AG04449 (cell line): ENCODE data around the gene WWC2.

Experiments used
- CTCF ChIA-PET: fragments of 350-600 bp; formaldehyde crosslinking; extraction: SDS; loops from one replicate; lab custom pipeline; 2021; ENCODE audit warnings: antibody characterized with exemption; lab: Yijun Ruan, JAX
- POLR2A ChIA-PET: fragments of 400-600, 350-600 bp; formaldehyde crosslinking; extraction: SDS; loops from one replicate; lab custom pipeline; 2020; ENCODE audit warnings: antibody characterized with exemption, inconsistent platforms; lab: Yijun Ruan, JAX
- DNase-seq: peaks from one replicate; pipeline ENCODE4 v3.0.0-alpha.2; 2010; ENCODE audit warnings: low read depth, low spot score
- H3K4me3 ChIP-seq: 2 replicates; pipeline ENCODE4 v1.5.1; 2011; ENCODE audit warnings: low read depth, mild to moderate bottlenecking, control low read depth, low read length
- TF ChIP-seq, protein P1 (sequence below): IDR thresholded peaks from one replicate; pipeline ENCODE4 v1.5.1; 2011; ENCODE audit warnings: mild to moderate bottlenecking, moderate library complexity, low read length, control low read depth, inconsistent platforms; ENCODE audit not compliant: insufficient read depth; ENCODE audit errors: missing control alignments

Gene WWC2

DNA sequence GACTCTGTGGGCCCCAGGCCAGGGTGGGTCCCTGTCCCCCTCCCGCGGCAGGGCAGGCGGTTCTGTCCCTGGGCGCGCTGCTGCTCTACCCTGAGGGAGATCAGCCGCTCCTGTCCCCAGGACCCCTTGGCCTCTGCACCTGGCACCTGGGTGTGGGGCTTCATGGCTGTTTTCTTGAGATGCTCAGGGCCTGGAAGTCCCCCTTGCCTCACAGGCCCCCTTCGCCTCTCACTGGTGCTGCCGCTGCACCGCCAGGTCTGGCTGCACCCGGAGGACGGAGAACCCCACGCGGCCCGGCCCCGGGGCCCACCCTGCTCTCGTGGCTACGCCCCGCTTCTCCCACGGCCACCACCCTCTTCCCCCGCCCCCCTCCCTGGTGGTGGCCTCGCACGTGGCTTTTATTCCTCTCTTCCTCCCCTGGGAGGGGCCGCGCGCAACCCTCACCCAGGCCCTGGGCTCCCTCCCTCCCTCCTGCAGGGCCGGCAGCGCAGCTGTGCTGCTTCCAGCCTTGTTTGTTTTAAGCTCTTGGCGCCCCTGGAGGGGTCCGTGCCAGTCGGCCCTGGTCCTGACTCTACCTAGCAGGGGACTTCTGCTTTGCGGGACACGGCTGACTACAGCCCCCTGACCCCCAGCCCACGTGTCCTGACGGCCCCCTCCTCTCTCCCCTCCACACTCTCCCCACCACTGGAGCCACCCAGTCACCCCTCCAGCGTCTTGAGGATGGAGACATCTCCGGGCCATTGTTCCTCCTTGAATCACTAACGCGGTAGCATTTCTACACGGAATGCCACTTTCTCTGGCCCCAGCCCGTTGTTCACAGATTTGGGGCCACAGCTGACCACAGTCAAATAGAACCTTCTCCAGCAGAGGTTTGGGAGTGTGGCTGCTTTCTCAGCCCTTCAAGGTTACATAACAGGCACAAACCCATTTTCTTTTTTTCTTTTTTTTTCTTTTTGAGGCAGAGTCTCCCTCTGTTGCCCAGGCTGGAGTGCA is 243.8 kb downstream of the WWC2 start:
- DNase-seq: no peak
- POLR2A ChIA-PET: no interaction called here
- CTCF ChIA-PET: no interaction called here
- TF ChIP-seq, protein P1, sequence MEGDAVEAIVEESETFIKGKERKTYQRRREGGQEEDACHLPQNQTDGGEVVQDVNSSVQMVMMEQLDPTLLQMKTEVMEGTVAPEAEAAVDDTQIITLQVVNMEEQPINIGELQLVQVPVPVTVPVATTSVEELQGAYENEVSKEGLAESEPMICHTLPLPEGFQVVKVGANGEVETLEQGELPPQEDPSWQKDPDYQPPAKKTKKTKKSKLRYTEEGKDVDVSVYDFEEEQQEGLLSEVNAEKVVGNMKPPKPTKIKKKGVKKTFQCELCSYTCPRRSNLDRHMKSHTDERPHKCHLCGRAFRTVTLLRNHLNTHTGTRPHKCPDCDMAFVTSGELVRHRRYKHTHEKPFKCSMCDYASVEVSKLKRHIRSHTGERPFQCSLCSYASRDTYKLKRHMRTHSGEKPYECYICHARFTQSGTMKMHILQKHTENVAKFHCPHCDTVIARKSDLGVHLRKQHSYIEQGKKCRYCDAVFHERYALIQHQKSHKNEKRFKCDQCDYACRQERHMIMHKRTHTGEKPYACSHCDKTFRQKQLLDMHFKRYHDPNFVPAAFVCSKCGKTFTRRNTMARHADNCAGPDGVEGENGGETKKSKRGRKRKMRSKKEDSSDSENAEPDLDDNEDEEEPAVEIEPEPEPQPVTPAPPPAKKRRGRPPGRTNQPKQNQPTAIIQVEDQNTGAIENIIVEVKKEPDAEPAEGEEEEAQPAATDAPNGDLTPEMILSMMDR: no peak
- no peak overlapping the region for H3K4me3 ChIP-seq

DNA sequence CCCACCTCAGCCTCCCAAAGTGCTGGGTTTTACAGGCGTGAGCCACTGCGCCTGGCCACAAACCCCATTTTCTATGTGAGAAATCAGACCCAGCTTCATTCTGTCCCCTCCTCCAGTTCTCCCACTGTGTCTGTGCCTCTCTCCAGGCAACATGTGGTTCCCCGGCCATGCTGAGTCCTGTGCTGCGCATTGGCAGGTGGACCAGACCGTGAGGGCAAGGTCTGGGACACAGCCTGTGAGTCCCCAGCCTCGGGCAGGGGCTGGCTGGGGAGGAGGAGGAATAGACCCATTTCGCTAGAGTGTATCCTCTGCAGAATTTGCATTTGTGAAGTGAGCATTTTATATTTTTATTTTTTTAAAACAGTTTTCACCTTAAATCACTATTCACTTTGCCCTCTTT is 244.7 kb downstream of the WWC2 start:
- POLR2A ChIA-PET: no interaction called here
- no peak overlapping the region for H3K4me3 ChIP-seq
- TF ChIP-seq, protein P1: no peak
- CTCF ChIA-PET: no interaction called here
- DNase-seq: no peak

DNA sequence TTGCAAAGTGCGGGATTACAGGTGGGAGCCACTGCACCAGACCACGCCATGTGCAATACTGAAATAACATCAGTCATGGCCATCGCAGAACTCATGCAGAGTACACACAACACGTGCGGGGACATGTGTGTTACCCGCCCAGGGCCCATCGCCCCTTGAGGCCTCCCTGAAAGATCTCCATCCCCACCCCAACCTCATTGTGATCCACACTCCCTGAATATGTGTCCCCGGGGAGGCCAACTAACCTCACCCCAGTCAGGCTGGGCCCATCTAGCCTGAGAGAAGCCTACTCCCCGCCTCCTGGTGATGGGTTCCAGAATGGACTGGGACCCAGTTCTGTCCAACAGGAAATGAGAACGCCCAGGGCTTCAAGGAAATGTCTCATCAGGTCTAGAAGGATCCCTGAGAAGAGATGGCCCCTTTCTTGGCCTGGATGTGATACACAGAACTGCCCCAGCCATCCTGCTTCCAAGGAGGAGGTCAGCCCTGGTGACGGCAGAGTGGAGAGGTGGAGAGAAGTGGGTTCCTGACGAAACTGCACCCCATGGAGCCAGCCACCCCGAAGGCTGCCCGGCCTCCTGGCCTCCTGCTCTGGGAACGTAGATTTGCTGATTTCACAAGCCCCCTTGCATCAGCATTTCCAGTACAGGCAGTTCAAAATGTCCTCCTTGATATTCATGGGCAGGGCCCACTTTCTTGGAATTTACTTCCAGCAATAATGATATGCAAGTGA is 245.6 kb downstream of the WWC2 start:
- POLR2A ChIA-PET: no interaction called here
- DNase-seq: no peak
- CTCF ChIA-PET: no interaction called here
- TF ChIP-seq, protein P1: no peak
- H3K4me3 ChIP-seq: no peak overlapping the region

DNA sequence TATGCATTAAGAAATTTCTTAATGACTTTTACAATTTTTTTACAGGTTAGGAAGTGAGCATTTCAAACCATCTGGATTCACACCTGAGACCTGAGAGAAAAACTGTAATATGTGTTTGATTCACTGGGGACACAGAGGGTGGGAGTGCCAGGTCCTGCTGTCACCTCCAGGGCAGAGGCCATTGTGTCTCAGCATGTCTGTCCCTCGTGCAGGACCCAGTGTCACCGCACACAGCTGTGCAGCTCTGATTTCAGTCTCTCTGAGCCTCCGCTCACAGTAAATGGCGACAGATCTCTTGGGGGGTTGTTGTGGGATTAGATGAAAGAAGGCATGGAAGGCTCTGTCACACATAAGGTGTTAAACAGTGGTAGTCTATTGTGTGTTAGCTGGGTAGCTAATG is 246.2 kb downstream of the WWC2 start:
- no peak overlapping the region for H3K4me3 ChIP-seq
- no peak for DNase-seq
- CTCF ChIA-PET: no interaction called here
- POLR2A ChIA-PET: no interaction called here
- TF ChIP-seq, protein P1: no peak

DNA sequence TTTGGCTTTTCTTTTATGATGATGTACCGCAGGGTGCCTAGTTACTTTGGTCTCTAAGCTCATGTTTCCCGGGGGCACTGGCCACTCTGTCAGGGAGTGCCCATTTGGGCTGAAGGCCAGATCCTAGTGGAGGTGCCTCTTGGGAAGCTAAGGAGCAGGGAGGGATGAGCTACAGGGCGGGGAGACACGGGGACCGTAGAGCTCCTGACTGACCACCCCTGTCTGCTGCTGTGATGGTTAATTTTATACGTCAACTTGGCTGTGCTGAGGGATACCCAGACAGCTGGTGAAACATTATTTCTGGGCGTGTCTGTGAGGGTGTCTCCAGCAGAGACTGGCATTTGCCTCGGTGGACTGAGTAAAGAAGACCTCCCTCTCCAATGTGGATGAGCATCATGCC is 248.1 kb downstream of the WWC2 start:
- CTCF ChIA-PET: interaction anchor here (1.1 to 1.3 kb wide), 2 partner anchors 12 to 16 kb away, joined by 3 to 4 read pairs; no protein-coding TSS in a partner anchor
- H3K4me3 ChIP-seq: no peak overlapping the region
- TF ChIP-seq, protein P1: no peak
- no peak for DNase-seq
- POLR2A ChIA-PET: no interaction called here

DNA sequence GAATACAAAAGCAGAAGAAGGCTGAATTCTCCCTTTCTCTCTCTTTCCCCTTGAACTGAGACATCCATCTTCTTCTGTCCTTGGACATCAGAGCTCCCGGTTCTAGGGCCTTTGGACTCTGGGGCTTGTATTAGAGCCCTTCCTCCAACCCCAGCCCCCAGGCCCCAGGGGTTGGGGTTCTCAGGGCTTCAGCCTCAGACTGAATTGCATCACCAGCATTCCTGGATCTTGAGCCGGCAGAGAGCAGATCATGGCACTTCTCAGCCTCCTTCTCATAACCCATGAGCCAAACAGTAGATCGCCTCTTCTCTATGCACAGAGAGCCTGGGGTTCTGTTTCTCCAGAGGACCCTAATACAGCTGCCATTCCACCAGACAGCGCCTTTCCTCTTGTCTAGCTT is 248.5 kb downstream of the WWC2 start:
- ChIA-PET POLR2A (no interaction called here), CTCF (interaction anchor here (1.3 kb wide), 1 partner anchor 13 kb away, joined by 3 read pairs; no protein-coding TSS in a partner anchor)
- DNase-seq: no peak
- no peak overlapping the region for H3K4me3 ChIP-seq
- TF ChIP-seq, protein P1: no peak
